ENCODE data around the gene RFX2.
A peak's percentile ranks its signal among the peaks of the same experiment; 100 is the strongest.
"Not testable (repeated sequence)": the region's sequence is repeated elsewhere in the genome, so short reads cannot be mapped to it uniquely, and the experiment has no call there.

The RFX2 gene

GRCh38 chr19:5966941-5967340, 143.4 kb downstream of the RFX2 start:
- Histone ChIP-seq H3K4me3 (ENCODE audit: insufficient read depth, low read depth, low read length, poor library complexity, severe bottlenecking) (no peak overlapping the region), H3K4me1 (ENCODE audit: control insufficient read depth, insufficient read depth, low read length, poor library complexity, severe bottlenecking) (peaks cover 51% of the 10 kb centered on the region), H3K27me3 (replicated peaks; ENCODE audit: control insufficient read depth, insufficient read depth, low read length, poor library complexity, severe bottlenecking) (no peaks in the 10 kb centered on the region), H3K36me3 (ENCODE audit: control insufficient read depth, insufficient read depth, low read length) (peaks cover 6% of the 10 kb centered on the region), H3K9me3 (ENCODE audit: control insufficient read depth, low read length) (no peaks in the 10 kb centered on the region), H3K27ac (ENCODE audit: insufficient read depth, low read length, poor library complexity, severe bottlenecking) (no peak overlapping the region)
- DNase-seq: no peak

GRCh38 chr19:5966215-5966614, 144.1 kb downstream of the RFX2 start:
- Histone ChIP-seq H3K27ac (ENCODE audit: insufficient read depth, low read length, poor library complexity, severe bottlenecking) (no peak overlapping the region), H3K4me3 (ENCODE audit: insufficient read depth, low read depth, low read length, poor library complexity, severe bottlenecking) (no peak overlapping the region), H3K27me3 (replicated peaks; ENCODE audit: control insufficient read depth, insufficient read depth, low read length, poor library complexity, severe bottlenecking) (no peaks in the 10 kb centered on the region), H3K4me1 (ENCODE audit: control insufficient read depth, insufficient read depth, low read length, poor library complexity, severe bottlenecking) (peaks cover 54% of the 10 kb centered on the region), H3K36me3 (ENCODE audit: control insufficient read depth, insufficient read depth, low read length) (peaks cover 3% of the 10 kb centered on the region), H3K9me3 (ENCODE audit: control insufficient read depth, low read length) (no peaks in the 10 kb centered on the region)
- DNase-seq: no peak

- Histone ChIP-seq H3K4me3 (ENCODE audit: insufficient read depth, low read depth, low read length, poor library complexity, severe bottlenecking) (no peak overlapping the region), H3K27me3 (replicated peaks; ENCODE audit: control insufficient read depth, insufficient read depth, low read length, poor library complexity, severe bottlenecking) (no peaks in the 10 kb centered on the region), H3K36me3 (ENCODE audit: control insufficient read depth, insufficient read depth, low read length) (peaks cover 3% of the 10 kb centered on the region), H3K27ac (ENCODE audit: insufficient read depth, low read length, poor library complexity, severe bottlenecking) (peak overlapping the region; percentile 7), H3K9me3 (ENCODE audit: control insufficient read depth, low read length) (no peaks in the 10 kb centered on the region), H3K4me1 (ENCODE audit: control insufficient read depth, insufficient read depth, low read length, poor library complexity, severe bottlenecking) (peaks cover 65% of the 10 kb centered on the region)
- DNase-seq: no peak
Measured at GRCh38 chr19:5964816-5965565, 145.3 kb downstream of the RFX2 start.

GRCh38 chr19:5963855-5964254, 146.4 kb downstream of the RFX2 start:
- H3K4me1 ChIP-seq (ENCODE audit: control insufficient read depth, insufficient read depth, low read length, poor library complexity, severe bottlenecking): peaks cover 74% of the 10 kb centered on the region
- peak overlapping the region; percentile 71 for H3K27ac ChIP-seq (ENCODE audit: insufficient read depth, low read length, poor library complexity, severe bottlenecking)
- peaks cover 3% of the 10 kb centered on the region for H3K36me3 ChIP-seq (ENCODE audit: control insufficient read depth, insufficient read depth, low read length)

GRCh38 chr19:5963259-5963658, 147.0 kb downstream of the RFX2 start:
- DNase-seq; H3K36me3 ChIP-seq (ENCODE audit: control insufficient read depth, insufficient read depth, low read length); H3K4me3 ChIP-seq (ENCODE audit: insufficient read depth, low read depth, low read length, poor library complexity, severe bottlenecking); H3K9me3 ChIP-seq (ENCODE audit: control insufficient read depth, low read length); H3K27me3 ChIP-seq (replicated peaks; ENCODE audit: control insufficient read depth, insufficient read depth, low read length, poor library complexity, severe bottlenecking): not testable (repeated sequence)
- Histone ChIP-seq H3K27ac (ENCODE audit: insufficient read depth, low read length, poor library complexity, severe bottlenecking) (peak overlapping the region; percentile 71), H3K4me1 (ENCODE audit: control insufficient read depth, insufficient read depth, low read length, poor library complexity, severe bottlenecking) (peaks cover 72% of the 10 kb centered on the region)

More at GRCh38 chr19:5963855-5964254, 146.4 kb downstream of the RFX2 start:
- H3K9me3 ChIP-seq (ENCODE audit: control insufficient read depth, low read length): no peaks in the 10 kb centered on the region
- no peak for DNase-seq
- H3K4me3 ChIP-seq (ENCODE audit: insufficient read depth, low read depth, low read length, poor library complexity, severe bottlenecking): no peak overlapping the region
- no peaks in the 10 kb centered on the region for H3K27me3 ChIP-seq (replicated peaks; ENCODE audit: control insufficient read depth, insufficient read depth, low read length, poor library complexity, severe bottlenecking)

- H3K4me1 ChIP-seq (ENCODE audit: control insufficient read depth, insufficient read depth, low read length, poor library complexity, severe bottlenecking): peaks cover 69% of the 10 kb centered on the region
- DNase-seq: peak; percentile 55 to 75 (median 63)
- no peaks in the 10 kb centered on the region for H3K27me3 ChIP-seq (replicated peaks; ENCODE audit: control insufficient read depth, insufficient read depth, low read length, poor library complexity, severe bottlenecking)
- H3K9me3 ChIP-seq (ENCODE audit: control insufficient read depth, low read length): no peaks in the 10 kb centered on the region
- peaks cover 3% of the 10 kb centered on the region for H3K36me3 ChIP-seq (ENCODE audit: control insufficient read depth, insufficient read depth, low read length)
- H3K4me3 ChIP-seq (ENCODE audit: insufficient read depth, low read depth, low read length, poor library complexity, severe bottlenecking): peak overlapping the region; percentile 38
- H3K27ac ChIP-seq (ENCODE audit: insufficient read depth, low read length, poor library complexity, severe bottlenecking): peak overlapping the region; percentile 71
Measured at GRCh38 chr19:5961969-5962945, 148.0 kb downstream of the RFX2 start.

- DNase-seq; H3K27me3 ChIP-seq (replicated peaks; ENCODE audit: control insufficient read depth, insufficient read depth, low read length, poor library complexity, severe bottlenecking); H3K9me3 ChIP-seq (ENCODE audit: control insufficient read depth, low read length); H3K36me3 ChIP-seq (ENCODE audit: control insufficient read depth, insufficient read depth, low read length): not testable (repeated sequence)
- H3K4me1 ChIP-seq (ENCODE audit: control insufficient read depth, insufficient read depth, low read length, poor library complexity, severe bottlenecking): peaks cover 69% of the 10 kb centered on the region
- H3K27ac ChIP-seq (ENCODE audit: insufficient read depth, low read length, poor library complexity, severe bottlenecking): peak overlapping the region; percentile 71
- peak overlapping the region; percentile 38 for H3K4me3 ChIP-seq (ENCODE audit: insufficient read depth, low read depth, low read length, poor library complexity, severe bottlenecking)
Measured at GRCh38 chr19:5961641-5961968, 148.7 kb downstream of the RFX2 start.

GRCh38 chr19:5960005-5961001, 150.0 kb downstream of the RFX2 start:
- Histone ChIP-seq H3K4me1 (ENCODE audit: control insufficient read depth, insufficient read depth, low read length, poor library complexity, severe bottlenecking) (peaks cover 61% of the 10 kb centered on the region), H3K36me3 (ENCODE audit: control insufficient read depth, insufficient read depth, low read length) (no peaks in the 10 kb centered on the region), H3K27ac (ENCODE audit: insufficient read depth, low read length, poor library complexity, severe bottlenecking) (peak overlapping the region; percentile 47)

GRCh38 chr19:5959260-5960004, 150.9 kb downstream of the RFX2 start:
- Histone ChIP-seq H3K4me1 (ENCODE audit: control insufficient read depth, insufficient read depth, low read length, poor library complexity, severe bottlenecking) (peaks cover 57% of the 10 kb centered on the region), H3K27me3 (replicated peaks; ENCODE audit: control insufficient read depth, insufficient read depth, low read length, poor library complexity, severe bottlenecking) (no peaks in the 10 kb centered on the region), H3K27ac (ENCODE audit: insufficient read depth, low read length, poor library complexity, severe bottlenecking) (peak overlapping the region; percentile 47), H3K4me3 (ENCODE audit: insufficient read depth, low read depth, low read length, poor library complexity, severe bottlenecking) (no peak overlapping the region), H3K36me3 (ENCODE audit: control insufficient read depth, insufficient read depth, low read length) (no peaks in the 10 kb centered on the region), H3K9me3 (ENCODE audit: control insufficient read depth, low read length) (no peaks in the 10 kb centered on the region)
- DNase-seq: no peak

More at GRCh38 chr19:5960005-5961001, 150.0 kb downstream of the RFX2 start:
- no peaks in the 10 kb centered on the region for H3K27me3 ChIP-seq (replicated peaks; ENCODE audit: control insufficient read depth, insufficient read depth, low read length, poor library complexity, severe bottlenecking)
- DNase-seq: no peak
- no peaks in the 10 kb centered on the region for H3K9me3 ChIP-seq (ENCODE audit: control insufficient read depth, low read length)
- H3K4me3 ChIP-seq (ENCODE audit: insufficient read depth, low read depth, low read length, poor library complexity, severe bottlenecking): no peak overlapping the region

All from effector memory CD4-positive, alpha-beta T cell (primary cell).